Measurements from ENCODE around the gene PIGP.
A peak's percentile ranks its signal among the peaks of the same experiment; 100 is the strongest.

Gene PIGP

GRCh38 chr21:37082856-37083528, 10.1 kb upstream of the PIGP start:
- H3K9me3 ChIP-seq (ENCODE audit: insufficient read depth, low read length, severe bottlenecking) = no peaks in the 10 kb centered on the region
- H3K4me2 ChIP-seq (ENCODE audit: insufficient read depth, low read length) = no peak overlapping the region
- H3K27me3 ChIP-seq (ENCODE audit: insufficient read depth, low read length, poor library complexity) = no peaks in the 10 kb centered on the region
- H3K9ac ChIP-seq (ENCODE audit: low read depth, low read length) = no peak overlapping the region
- peaks cover 2% of the 10 kb centered on the region; the same call in 1 of the 2 replicates for H3K36me3 ChIP-seq (ENCODE audit: insufficient read depth, low read length)
- DNase-seq = no peak
- no peak overlapping the region for H3K4me3 ChIP-seq (ENCODE audit: low read depth in 1 of 2, low read length in 2 of 2)
- H3K79me2 ChIP-seq (ENCODE audit: insufficient read depth, low read length) = peaks cover 95% of the 10 kb centered on the region
- no peak for TF ChIP-seq CTCF (IDR thresholded peaks at IDR 0.05; ENCODE audit: borderline replicate concordance, extremely low read depth, low read length, poor library complexity, severe bottlenecking)
- TF ChIP-seq EZH2 (IDR thresholded peaks at IDR 0.05; ENCODE audit: borderline replicate concordance, low read depth, low read length, severe bottlenecking) = no peak
- ATAC-seq (ENCODE audit: insufficient read depth, low read depth) = no peak
- no peak overlapping the region for H3K27ac ChIP-seq (ENCODE audit: low read length)
- H4K20me1 ChIP-seq (ENCODE audit: insufficient read depth, low read length) = peaks cover 33% of the 10 kb centered on the region; the same call in 1 of the 2 replicates
- H3K4me1 ChIP-seq (ENCODE audit: insufficient read depth, low read length) = no peaks in the 10 kb centered on the region
- no peak overlapping the region for H2AFZ ChIP-seq (ENCODE audit: low read depth, low read length)

GRCh38 chr21:37082375-37082774, 9.5 kb upstream of the PIGP start:
- H3K9me3 ChIP-seq (ENCODE audit: insufficient read depth, low read length, severe bottlenecking) = no peaks in the 10 kb centered on the region
- no peak overlapping the region for H3K4me2 ChIP-seq (ENCODE audit: insufficient read depth, low read length)
- no peaks in the 10 kb centered on the region for H3K27me3 ChIP-seq (ENCODE audit: insufficient read depth, low read length, poor library complexity)
- DNase-seq (no peak), ATAC-seq (ENCODE audit: insufficient read depth, low read depth) (no peak)
- no peaks in the 10 kb centered on the region for H3K36me3 ChIP-seq (ENCODE audit: insufficient read depth, low read length)
- no peaks in the 10 kb centered on the region for H3K4me1 ChIP-seq (ENCODE audit: insufficient read depth, low read length)
- H4K20me1 ChIP-seq (ENCODE audit: insufficient read depth, low read length) = peaks cover 36% of the 10 kb centered on the region; the same call in 1 of the 2 replicates
- H3K4me3 ChIP-seq (ENCODE audit: low read depth in 1 of 2, low read length in 2 of 2) = no peak overlapping the region
- no peak overlapping the region for H3K27ac ChIP-seq (ENCODE audit: low read length)
- H3K79me2 ChIP-seq (ENCODE audit: insufficient read depth, low read length) = peaks cover 95% of the 10 kb centered on the region
- no peak overlapping the region for H3K9ac ChIP-seq (ENCODE audit: low read depth, low read length)
- no peak overlapping the region for H2AFZ ChIP-seq (ENCODE audit: low read depth, low read length)
- no peak for TF ChIP-seq EZH2 (IDR thresholded peaks at IDR 0.05; ENCODE audit: borderline replicate concordance, low read depth, low read length, severe bottlenecking)
- TF ChIP-seq CTCF (IDR thresholded peaks at IDR 0.05; ENCODE audit: borderline replicate concordance, extremely low read depth, low read length, poor library complexity, severe bottlenecking) = no peak

GRCh38 chr21:37079211-37079824, 6.4 kb upstream of the PIGP start:
- Histone ChIP-seq H3K36me3 (ENCODE audit: insufficient read depth, low read length) (no peaks in the 10 kb centered on the region), H3K4me3 (ENCODE audit: low read depth in 1 of 2, low read length in 2 of 2) (no peak overlapping the region), H3K27ac (ENCODE audit: low read length) (no peak overlapping the region), H2AFZ (ENCODE audit: low read depth, low read length) (no peak overlapping the region), H3K4me2 (ENCODE audit: insufficient read depth, low read length) (no peak overlapping the region), H3K9ac (ENCODE audit: low read depth, low read length) (no peak overlapping the region), H4K20me1 (ENCODE audit: insufficient read depth, low read length) (peaks cover 31% of the 10 kb centered on the region; the same call in 1 of the 2 replicates), H3K79me2 (ENCODE audit: insufficient read depth, low read length) (peaks cover 97% of the 10 kb centered on the region), H3K27me3 (ENCODE audit: insufficient read depth, low read length, poor library complexity) (no peaks in the 10 kb centered on the region), H3K9me3 (ENCODE audit: insufficient read depth, low read length, severe bottlenecking) (no peaks in the 10 kb centered on the region), H3K4me1 (ENCODE audit: insufficient read depth, low read length) (peaks cover 20% of the 10 kb centered on the region)
- DNase-seq (no peak), ATAC-seq (ENCODE audit: insufficient read depth, low read depth) (no peak)
- no peak for TF ChIP-seq EZH2 (IDR thresholded peaks at IDR 0.05; ENCODE audit: borderline replicate concordance, low read depth, low read length, severe bottlenecking)
- TF ChIP-seq CTCF (IDR thresholded peaks at IDR 0.05; ENCODE audit: borderline replicate concordance, extremely low read depth, low read length, poor library complexity, severe bottlenecking) = peak; percentile 7
